ENCODE results near the gene TMEFF2.

DNA sequence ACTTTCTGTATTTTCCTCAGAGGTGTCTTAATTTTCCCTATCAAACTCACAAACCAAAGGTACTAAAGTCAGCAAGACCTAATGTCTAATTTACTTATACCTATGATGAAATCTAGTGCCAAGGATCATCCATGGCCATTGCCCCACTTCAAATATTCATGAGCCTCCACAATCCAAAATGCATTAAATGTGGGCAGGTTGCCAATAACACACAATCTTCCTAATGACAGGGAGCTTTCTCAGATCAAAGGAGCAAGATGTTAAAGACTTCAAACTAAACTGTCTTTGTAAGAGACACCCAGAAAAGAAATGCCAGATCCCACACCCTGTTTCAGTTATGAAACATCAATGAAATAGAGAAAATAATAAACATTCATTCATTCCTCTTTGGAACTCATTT lies 143.2 kb downstream of the TMEFF2 start:
- TF ChIP-seq, protein P1, sequence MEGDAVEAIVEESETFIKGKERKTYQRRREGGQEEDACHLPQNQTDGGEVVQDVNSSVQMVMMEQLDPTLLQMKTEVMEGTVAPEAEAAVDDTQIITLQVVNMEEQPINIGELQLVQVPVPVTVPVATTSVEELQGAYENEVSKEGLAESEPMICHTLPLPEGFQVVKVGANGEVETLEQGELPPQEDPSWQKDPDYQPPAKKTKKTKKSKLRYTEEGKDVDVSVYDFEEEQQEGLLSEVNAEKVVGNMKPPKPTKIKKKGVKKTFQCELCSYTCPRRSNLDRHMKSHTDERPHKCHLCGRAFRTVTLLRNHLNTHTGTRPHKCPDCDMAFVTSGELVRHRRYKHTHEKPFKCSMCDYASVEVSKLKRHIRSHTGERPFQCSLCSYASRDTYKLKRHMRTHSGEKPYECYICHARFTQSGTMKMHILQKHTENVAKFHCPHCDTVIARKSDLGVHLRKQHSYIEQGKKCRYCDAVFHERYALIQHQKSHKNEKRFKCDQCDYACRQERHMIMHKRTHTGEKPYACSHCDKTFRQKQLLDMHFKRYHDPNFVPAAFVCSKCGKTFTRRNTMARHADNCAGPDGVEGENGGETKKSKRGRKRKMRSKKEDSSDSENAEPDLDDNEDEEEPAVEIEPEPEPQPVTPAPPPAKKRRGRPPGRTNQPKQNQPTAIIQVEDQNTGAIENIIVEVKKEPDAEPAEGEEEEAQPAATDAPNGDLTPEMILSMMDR (IDR thresholded peaks at IDR 0.05; ENCODE audit: insufficient read depth, low read length, poor library complexity, severe bottlenecking) = no peak
- TF ChIP-seq EZH2phosphoT487 (conservative IDR thresholded peaks at IDR 0.05; ENCODE audit: low read length) = no peak

Measured in SU-DHL-6 (cell line).